HFFc6 (cell line): Measurements from ENCODE around the gene PSKH1. TPM values are rescaled to one million over a fixed set of nuclear protein-coding genes. Genes with fewer than 3 reads are reported as not detected.

ENCODE experiments used
- DNase-seq: peaks from one replicate; pipeline ENCODE4 v3.0.0-alpha.2; 2018
- H3K27ac Mint-ChIP-seq: 2 replicates; pipeline ENCODE4 v1.8.0; 2020; ENCODE audit warnings: mild to moderate bottlenecking, mixed read lengths
- H3K27me3 Mint-ChIP-seq: 2 replicates; pipeline ENCODE4 v1.8.0; 2021; ENCODE audit warnings: mild to moderate bottlenecking, moderate library complexity, mixed read lengths; ENCODE audit not compliant: insufficient read depth
- H3K36me3 Mint-ChIP-seq: 2 replicates; pipeline ENCODE4 v1.8.0; 2021; ENCODE audit warnings: low read depth, mixed read lengths
- H3K4me1 Mint-ChIP-seq: 2 replicates; pipeline ENCODE4 v1.8.0; 2020; ENCODE audit warnings: low read depth, mixed read lengths
- H3K4me3 Mint-ChIP-seq: 2 replicates; pipeline ENCODE4 v1.8.0; 2020; ENCODE audit warnings: mild to moderate bottlenecking, moderate library complexity, mixed read lengths
- H3K9me3 Mint-ChIP-seq: 2 replicates; pipeline ENCODE4 v1.8.0; 2020; ENCODE audit warnings: mild to moderate bottlenecking, mixed read lengths
- total RNA-seq, 6 experiments: library from RNA; stranded (reverse); fragmentation: NEBNext Ultra II Directional; extraction: Animal tissue kit (Norgen Biotek cat#: 25700); gene quantifications; 2 replicates in 1 of 6; 3 replicates in 5 of 6; pipeline ENCODE4 v1.2.3, GENCODE V29; 2021
- TF ChIP-seq, protein P1 (sequence below): fragments of 200-600 bp; sonication (generic); IDR thresholded peaks from 2 replicates; pipeline ENCODE4 v1.5.0; 2021; ENCODE audit warnings: antibody characterized with exemption, mild to moderate bottlenecking

PSKH1 gene
- total RNA-seq, 6 experiments from 2014 or later, result 25.2 to 34.1 (median 29.3) TPM

DNA sequence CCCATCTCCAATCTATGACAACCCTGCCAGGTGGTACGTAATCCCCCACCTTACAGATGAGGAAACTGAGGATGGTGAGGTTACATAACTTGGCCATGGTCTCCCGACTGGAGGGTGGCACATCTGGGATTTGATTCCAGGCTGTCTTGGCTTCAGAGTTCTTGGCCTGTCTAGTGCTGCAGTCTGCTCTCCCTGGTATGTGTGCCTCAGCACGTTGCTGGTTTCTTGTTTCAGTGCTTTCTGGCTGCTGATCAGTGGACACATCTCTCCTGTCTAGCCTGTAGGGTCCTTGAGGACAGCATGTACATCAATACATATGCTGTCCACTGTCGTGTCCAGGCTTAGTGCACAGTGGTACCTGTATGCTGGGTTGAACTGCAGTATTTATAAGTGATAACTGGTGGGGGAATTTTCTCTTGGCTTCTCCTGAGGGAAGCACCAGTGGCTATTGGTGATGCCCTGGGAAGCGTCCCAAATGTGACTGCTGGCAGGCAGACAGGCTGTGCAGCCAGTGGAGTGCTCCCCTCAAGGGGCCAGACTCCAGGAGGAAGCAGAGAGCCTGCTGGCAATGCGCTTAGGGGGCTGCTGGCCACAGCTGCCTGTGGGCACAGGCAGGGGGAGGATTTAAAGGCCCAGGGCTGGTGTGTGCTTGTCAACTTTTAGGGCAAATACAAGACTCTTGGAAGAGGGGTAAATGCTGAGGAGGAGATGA is 24.2 kb downstream of the PSKH1 start:
- Mint-ChIP-seq H3K4me3 (peak overlapping the region; percentile 5; the same call in 1 of the 2 replicates), H3K36me3 (peaks cover 5% of the 10 kb centered on the region; the same call in 1 of the 2 replicates), H3K27me3 (peaks cover 5% of the 10 kb centered on the region), H3K9me3 (no peaks in the 10 kb centered on the region), H3K27ac (peak overlapping the region; percentile 81), H3K4me1 (peaks cover 60% of the 10 kb centered on the region)
- DNase-seq, result no peak
- TF ChIP-seq, protein P1, sequence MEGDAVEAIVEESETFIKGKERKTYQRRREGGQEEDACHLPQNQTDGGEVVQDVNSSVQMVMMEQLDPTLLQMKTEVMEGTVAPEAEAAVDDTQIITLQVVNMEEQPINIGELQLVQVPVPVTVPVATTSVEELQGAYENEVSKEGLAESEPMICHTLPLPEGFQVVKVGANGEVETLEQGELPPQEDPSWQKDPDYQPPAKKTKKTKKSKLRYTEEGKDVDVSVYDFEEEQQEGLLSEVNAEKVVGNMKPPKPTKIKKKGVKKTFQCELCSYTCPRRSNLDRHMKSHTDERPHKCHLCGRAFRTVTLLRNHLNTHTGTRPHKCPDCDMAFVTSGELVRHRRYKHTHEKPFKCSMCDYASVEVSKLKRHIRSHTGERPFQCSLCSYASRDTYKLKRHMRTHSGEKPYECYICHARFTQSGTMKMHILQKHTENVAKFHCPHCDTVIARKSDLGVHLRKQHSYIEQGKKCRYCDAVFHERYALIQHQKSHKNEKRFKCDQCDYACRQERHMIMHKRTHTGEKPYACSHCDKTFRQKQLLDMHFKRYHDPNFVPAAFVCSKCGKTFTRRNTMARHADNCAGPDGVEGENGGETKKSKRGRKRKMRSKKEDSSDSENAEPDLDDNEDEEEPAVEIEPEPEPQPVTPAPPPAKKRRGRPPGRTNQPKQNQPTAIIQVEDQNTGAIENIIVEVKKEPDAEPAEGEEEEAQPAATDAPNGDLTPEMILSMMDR, result no peak

DNA sequence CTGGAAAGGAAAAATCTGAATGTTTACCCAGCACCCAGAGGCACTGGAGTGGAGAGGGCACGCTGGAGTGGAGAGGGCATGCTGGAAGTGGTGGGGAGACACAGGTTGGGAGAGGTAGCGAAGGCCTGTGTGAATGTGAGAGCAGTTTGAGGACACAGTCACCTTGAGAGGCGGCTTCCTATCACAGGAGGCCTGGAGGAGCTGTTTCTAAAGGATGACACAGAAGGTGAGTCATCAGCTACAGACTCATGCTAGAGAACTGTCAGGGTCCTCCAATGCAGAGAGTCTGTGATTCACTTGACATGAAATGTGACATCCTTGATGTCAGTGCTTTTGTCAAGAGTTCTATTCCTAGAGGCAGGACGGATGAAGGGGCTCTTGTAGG is 24.8 kb downstream of the PSKH1 start:
- Mint-ChIP-seq H3K4me3 (0 out of 2 replicates have a peak overlapping the region, but pooled peaks have one; percentile 5), H3K27me3 (peaks cover 5% of the 10 kb centered on the region), H3K36me3 (peaks cover 5% of the 10 kb centered on the region; the same call in 1 of the 2 replicates), H3K27ac (peak overlapping the region; percentile 81), H3K4me1 (peaks cover 62% of the 10 kb centered on the region), H3K9me3 (no peaks in the 10 kb centered on the region)
- TF ChIP-seq, protein P1, result no peak
- peak; percentile 91 for DNase-seq

DNA sequence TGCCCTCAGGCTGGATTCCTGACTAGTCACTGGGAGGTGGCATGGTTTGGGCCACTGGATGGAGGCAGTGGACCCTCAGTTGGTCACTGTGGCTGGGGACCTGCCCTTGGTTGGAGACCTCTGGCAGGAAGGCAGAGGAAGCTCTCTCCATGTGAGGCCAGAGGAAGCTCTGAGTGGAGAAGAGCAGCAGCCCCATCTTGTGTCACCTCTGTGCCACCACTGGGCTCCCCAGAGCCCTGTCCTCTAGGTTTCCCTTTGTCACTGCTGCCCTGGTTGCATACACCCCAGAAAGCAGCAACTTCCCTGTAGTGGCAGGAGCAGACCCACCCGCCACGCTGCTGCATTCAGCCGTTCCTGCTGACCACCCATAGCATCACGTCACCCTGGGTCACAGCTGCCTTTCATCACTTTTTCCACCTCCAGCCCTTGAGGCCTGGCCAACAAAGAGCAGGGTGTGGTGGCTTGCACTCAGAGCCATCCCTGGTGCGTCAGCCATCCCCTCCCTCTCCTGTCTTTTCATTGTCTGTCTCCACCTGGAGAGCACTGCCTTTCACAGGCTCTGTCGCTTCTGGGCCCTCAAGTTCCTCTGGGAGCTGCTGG is 26.7 kb downstream of the PSKH1 start:
- peaks cover 60% of the 10 kb centered on the region for H3K4me1 Mint-ChIP-seq
- no peaks in the 10 kb centered on the region for H3K9me3 Mint-ChIP-seq
- H3K4me3 Mint-ChIP-seq, result no peak overlapping the region
- no peak overlapping the region for H3K27ac Mint-ChIP-seq
- peaks cover 3% of the 10 kb centered on the region; the same call in 1 of the 2 replicates for H3K36me3 Mint-ChIP-seq
- no peak for DNase-seq
- peaks cover 5% of the 10 kb centered on the region for H3K27me3 Mint-ChIP-seq
- TF ChIP-seq, protein P1, result peak; percentile 36; the same call in 1 of the 2 replicates

DNA sequence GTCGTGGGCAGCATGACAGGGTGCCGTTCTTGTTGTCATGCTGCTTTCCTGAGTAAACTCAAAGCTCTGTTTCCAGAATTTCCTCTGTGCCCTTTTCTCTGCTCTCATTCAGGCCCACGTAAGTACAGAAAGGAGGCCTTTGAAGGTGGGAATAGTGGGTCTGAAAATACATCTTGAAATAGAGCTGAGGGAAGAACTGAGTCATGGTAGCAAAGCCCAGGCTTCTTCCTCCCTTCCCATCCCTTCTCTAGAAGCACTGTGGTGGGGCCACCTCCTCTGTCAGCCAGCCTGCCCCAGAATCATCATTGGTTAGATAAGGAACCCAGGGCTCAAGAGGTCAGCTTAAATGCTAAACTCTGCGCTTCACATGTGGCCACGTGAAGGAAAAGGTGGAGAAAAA is 29.2 kb downstream of the PSKH1 start:
- peaks cover 35% of the 10 kb centered on the region for H3K4me1 Mint-ChIP-seq
- TF ChIP-seq, protein P1, result no peak
- H3K4me3 Mint-ChIP-seq, result no peak overlapping the region
- no peak overlapping the region for H3K27ac Mint-ChIP-seq
- H3K36me3 Mint-ChIP-seq, result no peaks in the 10 kb centered on the region
- no peaks in the 10 kb centered on the region for H3K9me3 Mint-ChIP-seq
- no peak for DNase-seq
- peaks cover 3% of the 10 kb centered on the region for H3K27me3 Mint-ChIP-seq

DNA sequence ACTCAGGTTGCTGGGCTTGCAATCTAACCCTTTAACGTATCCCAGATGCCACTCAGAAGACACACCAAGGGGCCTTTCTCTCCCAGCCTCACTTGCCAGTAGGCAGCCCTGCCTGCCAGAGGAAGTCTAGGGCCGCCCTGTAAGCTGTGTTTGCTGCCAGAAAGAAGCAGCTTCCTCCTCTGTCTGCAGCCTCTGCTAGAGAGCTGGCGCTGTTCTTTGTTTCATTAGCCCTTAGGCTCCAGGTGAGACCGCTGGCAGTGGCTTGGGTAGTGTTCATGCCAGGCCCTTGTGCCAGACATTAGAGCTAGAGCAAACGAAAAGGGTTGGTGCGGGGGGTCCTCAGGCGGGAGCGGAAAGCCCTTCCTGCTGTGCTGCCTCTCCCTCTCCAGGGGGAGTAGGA is 29.7 kb downstream of the PSKH1 start:
- Mint-ChIP-seq H3K9me3 (no peaks in the 10 kb centered on the region), H3K36me3 (no peaks in the 10 kb centered on the region), H3K27me3 (peaks cover 3% of the 10 kb centered on the region), H3K4me1 (peaks cover 29% of the 10 kb centered on the region), H3K27ac (no peak overlapping the region), H3K4me3 (no peak overlapping the region)
- TF ChIP-seq, protein P1, result no peak
- DNase-seq, result no peak
